Osteocyte (in vitro differentiated cells): ENCODE results near the gene SCART1. TPM values are rescaled to one million over a fixed set of nuclear protein-coding genes. Genes with fewer than 3 reads are reported as not detected.

Experiments
- DNase-seq: peaks from one replicate; pipeline ENCODE4 v3.0.0; 2021; ENCODE audit warnings: mixed read lengths; ENCODE audit not compliant: unreplicated experiment; ENCODE audit errors: extremely low spot score
- H3K27ac Mint-ChIP-seq: one replicate; pipeline ENCODE4 v1.8.0; 2021; ENCODE audit warnings: mild to moderate bottlenecking, mixed read lengths; ENCODE audit not compliant: unreplicated experiment
- H3K27me3 Mint-ChIP-seq: one replicate; pipeline ENCODE4 v1.8.0; 2021; ENCODE audit warnings: mixed read lengths; ENCODE audit not compliant: unreplicated experiment
- H3K36me3 Mint-ChIP-seq: one replicate; pipeline ENCODE4 v1.8.0; 2021; ENCODE audit warnings: mixed read lengths; ENCODE audit not compliant: unreplicated experiment
- H3K4me1 Mint-ChIP-seq: one replicate; pipeline ENCODE4 v1.8.0; 2021; ENCODE audit warnings: mixed read lengths; ENCODE audit not compliant: unreplicated experiment
- H3K4me3 Mint-ChIP-seq: one replicate; pipeline ENCODE4 v1.8.0; 2021; ENCODE audit warnings: mild to moderate bottlenecking, moderate library complexity, mixed read lengths; ENCODE audit not compliant: unreplicated experiment
- H3K9me3 Mint-ChIP-seq: one replicate; pipeline ENCODE4 v1.8.0; 2021; ENCODE audit warnings: mixed read lengths; ENCODE audit not compliant: unreplicated experiment
- CTCF ChIP-seq: fragments of 200-600 bp; sonication (generic); IDR thresholded peaks from 2 replicates; pipeline ENCODE4 v1.5.0; 2021; ENCODE audit warnings: antibody characterized with exemption, mild to moderate bottlenecking, moderate library complexity
- total RNA-seq: library from RNA; stranded (reverse); gene quantifications from 2 replicates; pipeline ENCODE4 v1.2.1, GENCODE V29; 2021

Gene SCART1
- total RNA-seq, 1 donor from 2014 or later = 3.2 TPM

- peak; percentile 80 for DNase-seq
- Mint-ChIP-seq H3K27ac (no peak overlapping the region), H3K4me3 (no peak overlapping the region), H3K4me1 (no peaks in the 10 kb centered on the region), H3K36me3 (peaks cover 45% of the 10 kb centered on the region), H3K27me3 (no peaks in the 10 kb centered on the region), H3K9me3 (peaks cover 22% of the 10 kb centered on the region)
- TF ChIP-seq CTCF = no peak
Observed at GRCh38 chr10:133415752-133416151, 38.0 kb upstream of the SCART1 start.

- TF ChIP-seq CTCF = no peak
- H3K36me3 Mint-ChIP-seq = peaks cover 21% of the 10 kb centered on the region
- DNase-seq = peak; percentile 81
- H3K4me1 Mint-ChIP-seq = peaks cover 2% of the 10 kb centered on the region
- no peaks in the 10 kb centered on the region for H3K27me3 Mint-ChIP-seq
- H3K4me3 Mint-ChIP-seq = no peak overlapping the region
- no peak overlapping the region for H3K27ac Mint-ChIP-seq
- no peaks in the 10 kb centered on the region for H3K9me3 Mint-ChIP-seq
Observed at GRCh38 chr10:133418289-133418993, 35.3 kb upstream of the SCART1 start.

DNA sequence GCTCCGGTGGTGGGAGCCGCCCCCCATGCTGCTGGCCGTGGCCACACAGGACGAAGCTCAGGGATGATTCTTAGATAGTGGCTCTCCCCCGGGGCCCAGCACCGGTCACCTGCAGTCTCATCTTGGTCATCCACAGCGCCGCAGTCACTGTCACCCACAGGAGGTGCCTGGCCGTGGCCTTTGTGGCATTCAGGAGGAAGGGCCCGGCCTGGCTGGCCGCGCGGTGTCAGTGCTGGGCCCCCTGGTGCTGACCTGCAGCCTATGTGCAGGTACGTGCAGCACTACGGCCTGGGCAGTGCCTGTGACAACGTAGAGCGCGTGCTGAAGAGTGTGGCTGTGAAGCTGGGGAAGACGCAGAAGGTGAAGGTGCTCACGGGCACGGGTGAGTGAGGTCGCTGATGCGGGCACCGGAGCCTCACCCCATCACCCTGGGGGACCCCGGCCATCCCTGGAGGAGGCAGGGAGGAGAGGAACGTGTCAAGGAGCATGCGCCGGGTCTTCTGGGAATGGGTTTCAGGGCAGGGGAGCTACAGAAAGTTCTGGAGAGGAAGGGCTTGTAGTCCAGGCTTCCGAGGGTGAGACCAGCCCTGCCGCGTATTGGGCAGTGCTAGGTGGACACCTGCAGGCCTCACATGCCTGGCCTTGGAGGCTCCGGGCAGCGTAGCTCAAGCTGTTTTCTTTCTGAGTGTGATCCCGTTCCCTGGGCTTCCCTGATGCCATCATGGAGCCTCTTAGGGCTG, 34.4 kb upstream of the SCART1 start:
- H3K4me1 Mint-ChIP-seq = peaks cover 4% of the 10 kb centered on the region
- no peak overlapping the region for H3K27ac Mint-ChIP-seq
- H3K27me3 Mint-ChIP-seq = no peaks in the 10 kb centered on the region
- no peaks in the 10 kb centered on the region for H3K9me3 Mint-ChIP-seq
- DNase-seq = peak; percentile 75
- TF ChIP-seq CTCF = no peak
- peaks cover 17% of the 10 kb centered on the region for H3K36me3 Mint-ChIP-seq
- no peak overlapping the region for H3K4me3 Mint-ChIP-seq

- Mint-ChIP-seq H3K4me1 (peaks cover 4% of the 10 kb centered on the region), H3K27me3 (no peaks in the 10 kb centered on the region), H3K9me3 (no peaks in the 10 kb centered on the region), H3K36me3 (peaks cover 17% of the 10 kb centered on the region), H3K4me3 (no peak overlapping the region), H3K27ac (no peak overlapping the region)
- TF ChIP-seq CTCF = no peak
- DNase-seq = peak; percentile 80
Observed at GRCh38 chr10:133420028-133420427, 33.7 kb upstream of the SCART1 start.

DNA sequence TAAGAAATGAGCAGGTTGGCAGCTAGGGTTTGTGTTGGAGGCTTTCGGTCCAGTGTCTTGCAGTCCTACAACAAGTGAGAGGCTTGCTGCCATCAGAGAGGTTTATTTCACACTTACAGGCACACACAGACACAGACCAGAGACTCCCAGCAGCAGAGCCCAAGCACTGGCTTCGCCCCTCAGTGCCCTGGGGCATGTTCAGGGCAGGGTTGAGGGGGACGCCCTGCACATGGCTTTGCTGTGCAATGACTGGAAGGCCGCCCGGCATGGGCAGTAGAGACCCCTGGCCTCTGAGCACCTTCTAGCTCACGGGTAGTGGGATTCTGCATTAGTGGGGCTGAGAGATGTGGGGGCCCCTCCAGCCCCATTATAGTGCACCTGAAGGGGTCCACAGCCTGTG, 33.2 kb upstream of the SCART1 start:
- H3K4me3 Mint-ChIP-seq = no peak overlapping the region
- peaks cover 4% of the 10 kb centered on the region for H3K4me1 Mint-ChIP-seq
- H3K9me3 Mint-ChIP-seq = no peaks in the 10 kb centered on the region
- DNase-seq = peak; percentile 81
- TF ChIP-seq CTCF = no peak
- peaks cover 12% of the 10 kb centered on the region for H3K36me3 Mint-ChIP-seq
- no peak overlapping the region for H3K27ac Mint-ChIP-seq
- no peaks in the 10 kb centered on the region for H3K27me3 Mint-ChIP-seq
